Fibroblast of mammary gland (primary cell): ENCODE measurements around the gene KCTD10.
A peak's percentile ranks its signal among the peaks of the same experiment; 100 is the strongest.
"Not testable (repeated sequence)": the region's sequence is repeated elsewhere in the genome, so short reads cannot be mapped to it uniquely, and the experiment has no call there.

ENCODE experiments used
- DNase-seq: peaks from one replicate; pipeline ENCODE4 v3.0.0-alpha.2; 2010; ENCODE audit warnings: low read depth
- H3K4me3 ChIP-seq: 2 replicates; pipeline ENCODE4 v1.5.1; 2011; ENCODE audit warnings: low read depth, mild to moderate bottlenecking, low read length, moderate library complexity; ENCODE audit not compliant: control insufficient read depth
- CTCF ChIP-seq: conservative IDR thresholded peaks from 2 replicates; pipeline ENCODE4 v1.5.1; 2011; ENCODE audit warnings: low read depth, low read length, inconsistent platforms; ENCODE audit not compliant: control insufficient read depth, insufficient read depth

KCTD10 gene

DNA sequence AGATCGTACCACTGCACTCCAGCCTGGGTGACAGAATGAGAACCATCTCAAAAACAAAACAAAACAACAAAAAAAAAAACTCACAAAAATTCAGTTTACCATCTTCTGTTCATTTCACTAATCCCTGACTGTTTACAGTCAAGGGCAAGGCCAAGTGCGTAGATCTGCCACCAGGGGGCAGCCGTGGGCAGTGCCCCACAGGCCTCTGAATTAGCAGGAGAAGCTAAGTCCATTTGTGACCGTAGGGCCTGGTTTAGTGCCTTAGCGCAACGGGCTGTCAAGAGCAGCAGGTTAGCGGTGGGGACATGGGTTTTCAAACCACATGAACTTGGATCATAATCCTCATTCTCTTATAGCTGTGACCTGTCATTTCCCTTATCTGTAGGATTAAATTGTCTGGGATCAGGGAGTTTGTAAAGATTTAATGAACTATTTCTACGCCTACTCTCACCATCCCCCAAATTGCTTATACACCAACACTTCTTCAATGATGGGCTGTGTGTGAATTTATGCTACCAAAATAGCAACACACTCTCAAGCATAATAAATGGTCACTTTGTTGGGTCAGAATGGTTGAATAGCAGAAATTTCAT is 49.0 kb downstream of the KCTD10 start:
- DNase-seq, result peak; percentile 82
- H3K4me3 ChIP-seq, result no peak overlapping the region
- peak; percentile 99 for TF ChIP-seq CTCF

- no peak for TF ChIP-seq CTCF
- DNase-seq, result no peak
These were observed 53.7 kb downstream of the KCTD10 start for GRCh38 chr12:109423392-109423791.

GRCh38 chr12:109422251-109422650 is 54.8 kb downstream of the KCTD10 start:
- no peak for TF ChIP-seq CTCF
- H3K4me3 ChIP-seq, result no peak overlapping the region
- DNase-seq, result no peak

More at GRCh38 chr12:109423392-109423791, 53.7 kb downstream of the KCTD10 start:
- H3K4me3 ChIP-seq, result no peak overlapping the region

- DNase-seq, result no peak
- no peak overlapping the region for H3K4me3 ChIP-seq
- TF ChIP-seq CTCF, result no peak
These were observed 55.6 kb downstream of the KCTD10 start for GRCh38 chr12:109421355-109422087.

GRCh38 chr12:109418848-109419480 is 58.1 kb downstream of the KCTD10 start:
- no peak for DNase-seq
- H3K4me3 ChIP-seq, result no peak overlapping the region
- TF ChIP-seq CTCF, result no peak

DNA sequence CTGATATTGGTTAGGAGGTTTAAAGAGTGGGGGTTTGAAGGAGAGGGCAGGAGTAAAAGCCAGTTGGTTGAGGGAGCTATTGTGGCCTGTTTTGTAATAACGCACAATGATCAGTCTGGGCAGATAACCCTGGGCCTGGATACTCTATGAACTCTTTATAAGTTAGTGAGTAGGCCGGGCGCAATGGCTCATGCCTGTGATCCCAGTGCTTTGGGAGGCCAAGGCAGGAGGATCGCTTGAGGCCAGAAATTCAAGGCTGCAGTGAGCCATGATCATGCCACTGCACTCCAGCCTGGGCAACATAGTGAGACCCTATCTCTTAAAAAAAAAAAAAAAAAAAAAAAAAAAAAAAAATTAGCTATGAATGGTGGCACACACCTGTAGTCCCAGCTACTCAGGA is 71.0 kb downstream of the KCTD10 start:
- DNase-seq, H3K4me3 ChIP-seq: not testable (repeated sequence)

GRCh38 chr12:109404841-109405240 is 72.3 kb downstream of the KCTD10 start:
- H3K4me3 ChIP-seq, DNase-seq: not testable (repeated sequence)
